DND-41 (cell line): ENCODE measurements around the gene WDR93.

Experiments used
- CTCF ChIP-seq: IDR thresholded peaks from 2 replicates; pipeline ENCODE4 v1.5.1; 2012; ENCODE audit warnings: borderline replicate concordance, low read length, moderate library complexity, mild to moderate bottlenecking; ENCODE audit not compliant: poor library complexity, severe bottlenecking; ENCODE audit errors: extremely low read depth
- EZH2 ChIP-seq: IDR thresholded peaks from 3 replicates; pipeline ENCODE4 v1.6.1; 2012; ENCODE audit warnings: borderline replicate concordance, low read depth, mild to moderate bottlenecking, moderate library complexity, low read length, inconsistent platforms; ENCODE audit not compliant: severe bottlenecking

GRCh38 chr15:89765694-89766093 lies 75.1 kb downstream of the WDR93 start:
- TF ChIP-seq CTCF (no peak), EZH2 (no peak)
